ENCODE results near the gene NAV2.

Gene NAV2

GRCh38 chr11:19721176-19721575 lies 8.5 kb downstream of the NAV2 start:
- no peak for DNase-seq

GRCh38 chr11:19722702-19723101 lies 10.1 kb downstream of the NAV2 start:
- no peak for DNase-seq

GRCh38 chr11:19723572-19724342 lies 11.1 kb downstream of the NAV2 start:
- no peak for DNase-seq

GRCh38 chr11:19724765-19725164 lies 12.1 kb downstream of the NAV2 start:
- no peak for DNase-seq

- DNase-seq = no peak
These were observed 12.9 kb downstream of the NAV2 start for GRCh38 chr11:19725379-19726079.

- no peak for DNase-seq
These were observed 14.6 kb downstream of the NAV2 start for GRCh38 chr11:19727246-19727645.

GRCh38 chr11:19728436-19728835 lies 15.8 kb downstream of the NAV2 start:
- DNase-seq = no peak

GRCh38 chr11:19729141-19729540 lies 16.5 kb downstream of the NAV2 start:
- DNase-seq = no peak

- DNase-seq = no peak
These were observed 17.7 kb downstream of the NAV2 start for GRCh38 chr11:19730373-19730772.

- no peak for DNase-seq
These were observed 21.5 kb downstream of the NAV2 start for GRCh38 chr11:19734171-19734570.

- no peak for DNase-seq
These were observed 22.7 kb downstream of the NAV2 start for GRCh38 chr11:19735157-19735908.

GRCh38 chr11:19735909-19736498 lies 23.4 kb downstream of the NAV2 start:
- no peak for DNase-seq

- no peak for DNase-seq
These were observed 24.2 kb downstream of the NAV2 start for GRCh38 chr11:19736831-19737230.

GRCh38 chr11:19737575-19737974 lies 24.9 kb downstream of the NAV2 start:
- DNase-seq = no peak

GRCh38 chr11:19738124-19738523 lies 25.5 kb downstream of the NAV2 start:
- no peak for DNase-seq

GRCh38 chr11:19739872-19740271 lies 27.2 kb downstream of the NAV2 start:
- DNase-seq = no peak

GRCh38 chr11:19740586-19740985 lies 27.9 kb downstream of the NAV2 start:
- DNase-seq = no peak

- DNase-seq = peak in 1 of 2 donors; percentile 18
These were observed 30.1 kb downstream of the NAV2 start for GRCh38 chr11:19742588-19743292.

GRCh38 chr11:19743622-19744021 lies 31.0 kb downstream of the NAV2 start:
- no peak for DNase-seq

- no peak for DNase-seq
These were observed 31.5 kb downstream of the NAV2 start for GRCh38 chr11:19744130-19744529.

GRCh38 chr11:19746086-19746485 lies 33.4 kb downstream of the NAV2 start:
- DNase-seq = no peak

GRCh38 chr11:19747634-19748033 lies 35.0 kb downstream of the NAV2 start:
- no peak for DNase-seq

- no peak for DNase-seq
These were observed 38.4 kb downstream of the NAV2 start for GRCh38 chr11:19751055-19751454.

Measured in bone marrow (tissue), 2 donors.